ENCODE results near the gene CENPX. TPM values are rescaled to one million over a fixed set of nuclear protein-coding genes. Genes with fewer than 3 reads are reported as not detected.
"Not testable (repeated sequence)": the region's sequence is repeated elsewhere in the genome, so short reads cannot be mapped to it uniquely, and the experiment has no call there.

Gene CENPX
- total and polyA plus RNA-seq, 2 donors = 19.1 to 124 TPM

- not testable (repeated sequence) for DNase-seq (ENCODE audit: extremely low spot score); H3K36me3 ChIP-seq (ENCODE audit: insufficient read depth)
- WGBS = 90% methylated on average over 16 of the region's 16 CpGs
These were observed 16.2 kb upstream of the CENPX start for GRCh38 chr17:82038796-82039409.

DNA sequence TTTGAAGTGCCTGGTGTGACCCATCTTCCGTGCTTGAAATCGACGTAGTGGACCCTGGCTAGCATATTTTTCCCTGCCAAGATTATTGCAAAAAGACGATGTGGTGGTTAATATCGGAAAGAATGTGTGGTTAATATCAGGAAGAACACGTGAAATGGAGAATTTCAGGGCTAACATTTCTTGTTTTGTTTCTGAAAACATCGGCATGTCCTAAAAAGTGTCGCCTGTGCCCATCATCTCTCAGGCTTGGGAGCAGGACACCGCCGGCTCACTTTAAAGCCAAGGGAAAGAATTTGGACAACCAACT lies 15.2 kb upstream of the CENPX start:
- 9% methylated on average over 10 of the region's 10 CpGs for WGBS
- no peak for DNase-seq (ENCODE audit: extremely low spot score)
- no peaks in the 10 kb centered on the region for H3K4me1 ChIP-seq (ENCODE audit: insufficient read depth)
- H3K27ac ChIP-seq (ENCODE audit: low read depth) = peak overlapping the region; percentile 66
- no peaks in the 10 kb centered on the region for H3K36me3 ChIP-seq (ENCODE audit: insufficient read depth)
- peak overlapping the region; percentile 51 for H3K4me3 ChIP-seq (ENCODE audit: low read depth, low read length)

More at GRCh38 chr17:82038796-82039409, 16.2 kb upstream of the CENPX start:
- not testable (repeated sequence) for H3K27ac ChIP-seq (ENCODE audit: low read depth); H3K4me3 ChIP-seq (ENCODE audit: low read depth, low read length); H3K4me1 ChIP-seq (ENCODE audit: insufficient read depth)

DNA sequence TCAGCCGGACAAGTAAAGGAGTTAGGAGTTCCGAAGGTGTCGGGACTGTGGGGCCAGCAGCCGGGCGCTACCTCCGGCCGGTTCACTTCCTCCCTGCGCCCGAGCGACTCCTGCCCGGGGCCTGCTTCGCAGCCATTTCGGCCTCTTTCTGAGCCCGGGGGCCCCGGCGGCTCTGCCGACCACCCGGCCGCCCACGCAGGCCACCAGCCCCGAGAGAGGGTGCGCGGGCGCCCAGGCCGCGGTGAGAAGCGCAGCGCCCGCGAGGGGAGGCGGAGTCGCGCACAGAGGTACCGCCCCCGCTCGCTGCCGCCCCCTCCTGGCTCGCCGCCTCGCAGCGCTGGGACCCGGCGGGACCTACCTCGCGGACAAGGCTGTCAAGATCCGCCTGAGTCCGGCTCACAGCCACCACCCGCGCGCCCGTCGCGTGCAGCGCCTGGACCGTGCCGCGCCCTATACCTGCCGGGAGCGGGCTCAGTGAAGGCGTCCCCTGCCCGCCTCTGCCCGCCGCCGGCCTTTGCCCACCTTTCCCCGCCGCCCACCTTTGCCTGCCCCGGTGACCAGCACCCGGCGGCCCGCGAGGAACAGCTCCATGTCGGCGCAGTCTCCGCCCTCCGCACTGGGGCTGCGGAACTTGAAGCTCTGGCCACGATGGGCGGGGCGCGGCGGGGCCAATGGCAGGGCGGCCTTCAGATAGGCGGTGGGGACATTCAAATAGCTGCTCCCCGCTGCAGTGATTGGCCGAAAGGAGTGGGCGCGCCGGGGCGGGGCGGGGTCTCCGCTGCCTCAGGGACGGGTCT lies 14.6 kb upstream of the CENPX start, which contains the start of gene DCXR:
TSS of gene DCXR (minus strand) at position 606 of the 797 bp plus-strand sequence. CDS start at position 591, 15 bp downstream.
- peak within 1 kb of the TSS; percentile 51 for H3K4me3 ChIP-seq (ENCODE audit: low read depth, low read length)
- peak; percentile 87 for DNase-seq (ENCODE audit: extremely low spot score)
- H3K27ac ChIP-seq (ENCODE audit: low read depth) = peak within 1 kb of the TSS; percentile 95
- under 1% methylated on average over 92 of the region's 92 CpGs for WGBS
- H3K4me1 ChIP-seq (ENCODE audit: insufficient read depth) = no peaks in the 10 kb centered on the region
- no peaks in the 10 kb centered on the region for H3K36me3 ChIP-seq (ENCODE audit: insufficient read depth)

GRCh38 chr17:82036634-82037091 lies 14.0 kb upstream of the CENPX start:
- no peaks in the 10 kb centered on the region for H3K4me1 ChIP-seq (ENCODE audit: insufficient read depth)
- peak overlapping the region; percentile 51 for H3K4me3 ChIP-seq (ENCODE audit: low read depth, low read length)
- DNase-seq (ENCODE audit: extremely low spot score) = no peak
- peak overlapping the region; percentile 95 for H3K27ac ChIP-seq (ENCODE audit: low read depth)
- 36% methylated on average over 23 of the region's 23 CpGs for WGBS
- no peaks in the 10 kb centered on the region for H3K36me3 ChIP-seq (ENCODE audit: insufficient read depth)

GRCh38 chr17:82035956-82036633 lies 13.4 kb upstream of the CENPX start:
- DNase-seq (ENCODE audit: extremely low spot score) = no peak
- Histone ChIP-seq H3K4me3 (ENCODE audit: low read depth, low read length) (no peak overlapping the region), H3K27ac (ENCODE audit: low read depth) (no peak overlapping the region), H3K4me1 (ENCODE audit: insufficient read depth) (no peaks in the 10 kb centered on the region), H3K36me3 (ENCODE audit: insufficient read depth) (no peaks in the 10 kb centered on the region)
- 90% methylated on average over 20 of the region's 20 CpGs for WGBS

GRCh38 chr17:82035488-82035887 lies 12.8 kb upstream of the CENPX start:
- WGBS = 95% methylated on average over 8 of the region's 8 CpGs
- Histone ChIP-seq H3K27ac (ENCODE audit: low read depth) (no peak overlapping the region), H3K4me3 (ENCODE audit: low read depth, low read length) (no peak overlapping the region), H3K36me3 (ENCODE audit: insufficient read depth) (no peaks in the 10 kb centered on the region), H3K4me1 (ENCODE audit: insufficient read depth) (no peaks in the 10 kb centered on the region)
- DNase-seq (ENCODE audit: extremely low spot score) = no peak

GRCh38 chr17:82034371-82035011 lies 11.8 kb upstream of the CENPX start:
- Histone ChIP-seq H3K4me3 (ENCODE audit: low read depth, low read length) (no peak overlapping the region), H3K36me3 (ENCODE audit: insufficient read depth) (no peaks in the 10 kb centered on the region), H3K27ac (ENCODE audit: low read depth) (no peak overlapping the region), H3K4me1 (ENCODE audit: insufficient read depth) (no peaks in the 10 kb centered on the region)
- 81% methylated on average over 23 of the region's 23 CpGs for WGBS
- no peak for DNase-seq (ENCODE audit: extremely low spot score)

DNA sequence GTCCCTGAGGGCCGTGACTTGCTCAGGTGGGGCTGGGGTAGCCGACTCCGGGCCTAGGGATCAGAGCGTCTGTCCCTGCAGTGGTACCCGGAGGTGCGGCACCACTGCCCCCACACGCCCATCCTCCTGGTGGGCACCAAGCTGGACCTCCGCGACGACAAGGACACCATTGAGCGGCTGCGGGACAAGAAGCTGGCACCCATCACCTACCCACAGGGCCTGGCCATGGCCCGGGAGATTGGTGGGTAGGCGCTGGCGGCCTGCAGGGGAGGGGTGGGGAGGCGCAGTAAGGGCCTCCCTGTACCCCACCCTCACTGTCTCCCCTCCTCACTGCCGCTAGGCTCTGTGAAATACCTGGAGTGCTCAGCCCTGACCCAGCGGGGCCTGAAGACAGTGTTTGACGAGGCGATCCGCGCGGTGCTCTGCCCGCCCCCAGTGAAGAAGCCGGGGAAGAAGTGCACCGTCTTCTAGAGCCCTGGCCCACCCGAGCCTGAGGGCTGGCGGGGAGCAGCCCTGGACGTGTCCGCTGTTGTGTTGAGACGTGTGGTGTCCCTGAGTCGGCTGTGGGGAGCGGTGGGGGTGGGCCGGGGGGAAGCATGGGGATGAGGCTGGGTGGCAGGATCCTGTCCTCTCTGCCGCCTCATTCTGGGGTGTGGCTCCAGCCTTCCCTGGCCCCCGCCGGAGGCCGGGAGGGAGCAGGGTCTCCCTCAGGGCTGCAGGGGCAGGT lies 10.8 kb upstream of the CENPX start:
- DNase-seq (ENCODE audit: extremely low spot score) = no peak
- Histone ChIP-seq H3K4me3 (ENCODE audit: low read depth, low read length) (no peak overlapping the region), H3K36me3 (ENCODE audit: insufficient read depth) (no peaks in the 10 kb centered on the region), H3K27ac (ENCODE audit: low read depth) (no peak overlapping the region), H3K4me1 (ENCODE audit: insufficient read depth) (no peaks in the 10 kb centered on the region)
- 93% methylated on average over 38 of the region's 38 CpGs for WGBS

DNA sequence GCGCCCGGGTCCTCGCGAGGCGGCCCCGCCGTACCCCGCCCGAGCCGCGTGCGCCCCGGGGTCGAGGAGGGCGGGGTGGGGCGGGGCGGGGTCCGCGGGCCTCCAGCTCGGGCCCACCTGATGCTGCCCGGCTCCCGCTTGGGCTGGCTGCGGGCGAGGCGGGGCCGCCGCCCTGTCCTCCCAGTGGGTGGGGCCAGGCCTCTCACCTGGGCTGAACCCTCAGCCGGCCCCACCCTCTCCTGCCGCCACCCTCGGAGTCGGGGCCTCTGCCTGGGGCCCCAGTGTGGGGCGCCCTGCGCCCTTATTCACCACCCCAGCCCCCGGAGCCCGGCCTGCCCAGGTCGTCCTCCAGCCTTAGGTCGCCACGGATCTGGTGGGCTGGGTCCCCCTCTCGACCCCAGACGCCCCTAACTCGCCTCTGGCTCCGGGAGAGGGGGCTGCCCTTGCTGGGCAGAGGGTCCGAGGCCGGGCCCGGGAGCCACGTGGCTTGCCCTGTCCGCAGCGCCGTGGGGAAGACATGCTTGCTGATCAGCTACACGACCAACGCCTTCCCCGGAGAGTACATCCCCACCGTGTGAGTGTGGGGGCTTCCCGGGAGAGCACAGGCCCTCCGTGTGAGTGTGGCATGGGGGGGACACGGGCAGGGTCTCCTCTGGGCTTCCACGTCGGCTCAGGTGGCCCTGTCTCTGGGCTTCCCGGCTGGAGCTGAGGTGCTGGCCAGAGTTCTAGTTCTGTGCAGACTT lies 9.4 kb upstream of the CENPX start:
- DNase-seq (ENCODE audit: extremely low spot score) = no peak
- Histone ChIP-seq H3K4me3 (ENCODE audit: low read depth, low read length) (peak overlapping the region; percentile 42), H3K4me1 (ENCODE audit: insufficient read depth) (no peaks in the 10 kb centered on the region), H3K36me3 (ENCODE audit: insufficient read depth) (no peaks in the 10 kb centered on the region), H3K27ac (ENCODE audit: low read depth) (no peak overlapping the region)
- 10% methylated on average over 59 of the region's 59 CpGs for WGBS

DNA sequence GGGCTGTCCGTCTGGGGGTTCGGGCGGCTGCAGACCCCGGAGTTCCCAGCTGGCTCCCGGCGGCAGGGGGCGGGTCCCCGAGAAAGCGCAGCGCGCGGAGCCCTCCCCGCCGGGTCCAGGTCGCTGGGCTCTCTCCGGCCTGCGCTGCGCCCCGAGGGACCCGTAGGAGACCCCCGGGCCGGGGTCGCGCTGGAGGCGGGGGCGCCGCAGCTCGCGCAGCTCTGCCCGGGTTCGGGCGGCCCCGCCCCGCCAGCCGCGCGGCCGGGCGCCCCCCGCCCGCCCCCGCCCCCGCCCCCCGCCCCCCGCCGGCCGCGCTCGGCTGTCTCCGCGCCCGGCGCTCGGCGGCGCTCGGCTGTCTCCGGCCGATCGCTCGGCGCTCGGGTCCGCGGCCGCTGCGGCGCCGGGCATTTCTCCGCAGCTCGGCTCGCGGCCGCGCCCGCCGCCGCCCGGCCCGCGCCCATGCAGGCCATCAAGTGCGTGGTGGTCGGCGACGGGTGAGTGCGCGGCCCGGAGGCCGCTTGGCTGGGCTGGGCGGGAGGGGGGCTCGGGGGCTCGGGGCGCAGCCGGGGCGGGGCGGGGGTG lies 8.7 kb upstream of the CENPX start, which contains the start of gene RAC3:
TSS of gene RAC3 (plus strand) at position 376 of the 582 bp plus-strand sequence. CDS start at position 460, 84 bp downstream.
- WGBS = under 1% methylated on average over 79 of the region's 96 CpGs
- Histone ChIP-seq H3K36me3 (ENCODE audit: insufficient read depth) (no peaks in the 10 kb centered on the region), H3K4me3 (ENCODE audit: low read depth, low read length) (peak within 1 kb of the TSS; percentile 42), H3K4me1 (ENCODE audit: insufficient read depth) (no peaks in the 10 kb centered on the region), H3K27ac (ENCODE audit: low read depth) (no peak within 1 kb of the TSS)
- DNase-seq (ENCODE audit: extremely low spot score) = no peak

- Histone ChIP-seq H3K4me3 (ENCODE audit: low read depth, low read length) (peak overlapping the region; percentile 42), H3K36me3 (ENCODE audit: insufficient read depth) (no peaks in the 10 kb centered on the region), H3K27ac (ENCODE audit: low read depth) (no peak overlapping the region), H3K4me1 (ENCODE audit: insufficient read depth) (no peaks in the 10 kb centered on the region)
- DNase-seq (ENCODE audit: extremely low spot score) = no peak
- 1% methylated on average over 94 of the region's 94 CpGs for WGBS
These were observed 8.0 kb upstream of the CENPX start for GRCh38 chr17:82030470-82031302.

Data from urinary bladder (tissue), 4 donors.